Left hindlimb (tissue), 1 donor: ENCODE data around the gene PAM.

ENCODE experiments used
- DNase-seq: peaks from one replicate; pipeline ENCODE4 v3.0.0-alpha.2; 2018

PAM gene

GRCh38 chr5:102782217-102782872, 27.2 kb downstream of the PAM start:
- no peak for DNase-seq

DNA sequence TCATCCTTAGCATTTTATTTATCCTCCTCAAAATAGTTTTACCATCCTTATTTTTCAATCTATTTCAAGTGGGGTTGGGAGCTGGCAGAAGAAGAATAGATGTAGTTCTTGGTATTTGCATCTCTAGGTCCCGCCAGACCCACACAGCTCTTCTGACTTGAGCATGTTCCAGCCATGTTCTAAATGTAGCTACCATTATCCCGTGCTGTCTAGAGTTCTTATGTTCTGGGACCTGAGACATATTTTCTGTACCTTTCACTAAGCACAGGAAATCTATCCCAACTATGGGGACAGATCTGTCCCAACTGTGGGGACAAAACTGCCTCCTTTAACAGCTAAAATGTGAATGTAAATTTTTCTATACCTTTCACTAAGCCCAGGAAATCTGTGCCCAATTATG, 32.0 kb downstream of the PAM start:
- DNase-seq: no peak

DNA sequence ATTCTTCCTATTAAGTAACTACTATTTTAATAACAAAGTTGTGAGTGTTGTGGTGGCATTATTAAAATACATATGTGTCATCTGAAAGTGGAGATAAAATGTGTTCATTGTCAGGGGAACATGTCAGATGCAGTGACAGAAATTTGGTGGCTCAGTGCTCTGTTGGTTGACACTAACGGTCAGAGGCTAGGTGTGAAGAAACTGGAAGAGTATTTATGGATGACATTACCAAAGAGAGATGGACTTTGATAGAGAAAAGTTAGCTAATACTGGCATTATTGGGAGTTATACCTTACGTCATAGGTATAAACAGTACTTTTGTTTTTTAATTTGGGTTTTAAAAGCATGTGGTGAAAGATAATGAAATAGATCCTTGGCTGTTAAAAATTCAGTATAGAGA, 33.7 kb downstream of the PAM start:
- DNase-seq: no peak

DNA sequence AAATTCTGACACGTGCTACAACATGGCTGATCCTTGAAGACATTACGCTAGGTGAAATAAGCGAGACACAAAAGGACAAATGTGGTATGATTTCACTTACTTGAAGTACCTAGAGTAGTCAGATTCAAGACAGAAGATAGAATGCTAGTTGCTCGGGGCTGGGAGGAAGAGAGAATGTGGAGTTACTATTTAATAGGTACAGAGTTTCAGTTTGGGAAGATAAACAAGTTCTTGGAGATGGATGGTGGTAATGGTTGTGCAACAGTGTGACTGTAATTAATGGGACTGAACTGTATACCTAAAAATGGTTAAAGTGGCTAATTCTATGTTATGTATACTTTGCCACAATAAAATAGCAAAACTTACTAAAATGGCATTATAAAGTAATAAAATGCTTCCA, 34.4 kb downstream of the PAM start:
- DNase-seq: no peak

DNA sequence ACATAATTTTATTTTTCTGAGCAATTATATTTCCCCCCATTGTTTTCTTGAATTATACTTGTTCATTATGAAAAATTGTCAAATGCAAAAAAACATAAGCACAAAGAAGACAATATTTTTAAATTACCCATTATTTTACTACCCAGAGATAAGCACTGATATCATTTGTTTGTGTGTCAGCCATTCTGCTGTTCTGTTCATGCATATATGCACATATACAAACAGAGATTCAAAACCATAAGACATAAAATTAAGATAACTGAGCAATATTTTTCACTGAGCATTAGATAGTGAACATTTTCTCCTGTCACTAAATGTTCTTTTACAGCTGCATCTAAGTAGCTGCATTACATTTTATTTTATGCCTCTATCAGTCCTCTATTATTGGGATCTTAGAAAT, 35.6 kb downstream of the PAM start:
- DNase-seq: no peak

DNA sequence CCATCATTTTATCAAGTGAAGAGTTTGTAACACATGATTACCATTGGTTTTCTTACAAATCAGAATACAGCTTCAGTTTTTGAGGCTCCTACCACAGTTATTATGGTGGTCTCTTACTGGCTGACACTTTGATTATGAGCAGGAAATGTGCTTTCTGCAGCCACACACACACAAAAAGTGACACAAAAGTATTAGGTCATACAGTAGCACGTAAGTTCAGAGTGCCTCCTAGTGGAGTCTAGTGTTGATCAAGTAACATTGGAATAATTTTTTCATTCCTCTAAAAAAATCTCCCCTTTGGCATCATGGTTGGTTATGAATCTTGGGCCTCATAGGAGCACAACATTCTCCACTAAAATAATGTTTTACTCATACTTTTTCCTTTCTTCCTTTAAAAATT, 37.6 kb downstream of the PAM start:
- no peak for DNase-seq

DNA sequence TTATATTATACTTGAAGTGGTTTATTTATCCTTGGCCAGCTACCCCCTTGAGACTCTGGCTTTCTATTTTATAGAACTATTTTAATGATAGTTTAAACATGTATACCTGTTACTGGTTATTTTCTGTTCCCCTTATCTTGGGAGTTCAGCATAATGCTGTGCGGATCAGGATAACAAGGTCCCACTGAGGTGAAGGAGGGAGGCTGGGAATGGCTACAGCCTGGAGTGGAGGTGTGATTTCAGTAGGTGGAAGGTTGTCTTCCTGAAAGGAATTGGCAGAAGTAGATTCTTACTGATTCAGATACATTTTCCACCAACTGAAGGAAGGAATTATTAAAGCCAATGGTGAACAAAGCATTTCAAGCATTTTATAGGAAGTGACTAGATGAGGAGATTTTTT, 38.9 kb downstream of the PAM start:
- DNase-seq: no peak

DNA sequence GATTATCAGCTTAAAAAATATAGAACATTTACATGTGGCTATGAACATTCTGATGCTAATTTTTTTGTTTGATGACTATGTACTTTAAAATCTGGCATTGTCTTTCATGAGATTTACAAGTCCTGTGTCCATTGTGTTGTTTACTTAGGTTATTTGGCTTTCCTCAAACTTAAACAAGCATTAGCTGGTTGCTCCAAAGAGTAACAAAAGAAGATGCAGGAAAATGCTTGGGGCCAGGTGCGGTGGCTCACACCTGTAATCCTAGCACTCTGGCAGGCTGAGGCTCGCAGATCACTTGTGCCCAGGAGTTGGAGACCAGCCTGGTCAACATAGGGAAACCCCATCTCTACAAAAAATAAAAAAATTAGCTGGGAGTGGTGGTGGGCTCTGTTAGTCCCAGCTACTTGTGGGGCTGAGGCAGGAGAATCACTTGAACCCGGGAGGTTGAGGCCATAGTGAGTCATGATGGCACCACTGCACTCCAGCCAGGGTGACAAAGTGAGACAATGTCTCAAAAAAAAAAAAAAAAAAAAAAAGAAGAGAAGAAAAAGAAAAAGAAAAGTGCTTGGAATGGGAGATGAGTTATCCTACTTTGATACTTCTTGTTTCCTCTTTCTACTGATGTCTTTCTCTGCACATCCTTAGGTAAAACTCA, 39.7 kb downstream of the PAM start:
- DNase-seq: no peak

DNA sequence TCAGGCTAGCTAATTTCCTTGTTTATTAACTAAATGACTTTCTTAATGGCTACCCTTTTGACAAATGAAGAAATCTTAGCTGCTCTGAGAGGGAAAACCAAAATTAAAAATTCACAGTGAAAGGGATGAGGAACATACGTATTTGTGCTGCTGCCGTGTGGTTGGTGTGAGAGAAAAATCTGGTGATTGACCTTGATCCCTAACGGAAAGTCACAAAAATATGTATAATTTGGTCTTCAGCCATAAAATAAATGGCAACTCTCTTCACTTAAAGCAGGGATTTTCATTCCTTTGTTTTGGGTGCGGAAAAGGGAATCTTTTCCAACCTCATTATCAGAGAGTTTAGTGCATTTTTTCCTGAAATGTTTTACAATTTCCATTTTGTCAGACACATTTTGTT, 40.4 kb downstream of the PAM start:
- no peak for DNase-seq

GRCh38 chr5:102796009-102796408, 40.9 kb downstream of the PAM start:
- no peak for DNase-seq

DNA sequence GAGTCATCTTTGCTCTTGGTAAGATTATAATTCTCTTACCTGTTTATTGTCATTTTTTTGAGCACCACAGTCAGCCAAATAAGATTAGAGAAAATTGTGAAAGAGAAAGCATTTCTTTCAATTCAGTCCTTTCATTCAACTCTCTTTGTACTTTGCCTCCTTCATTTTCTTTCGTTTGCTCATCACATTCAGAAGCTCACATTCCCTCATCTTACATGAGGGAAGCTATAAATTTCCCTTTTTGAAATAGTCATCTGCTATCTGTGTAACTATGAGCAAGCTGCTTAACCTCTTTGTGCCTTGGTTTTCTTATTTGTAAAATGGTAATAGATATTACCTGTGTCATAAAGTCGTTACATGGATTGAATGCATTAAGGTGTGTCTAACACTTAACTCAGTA, 41.4 kb downstream of the PAM start:
- DNase-seq: no peak

GRCh38 chr5:102797322-102797884, 42.3 kb downstream of the PAM start:
- DNase-seq: no peak

DNA sequence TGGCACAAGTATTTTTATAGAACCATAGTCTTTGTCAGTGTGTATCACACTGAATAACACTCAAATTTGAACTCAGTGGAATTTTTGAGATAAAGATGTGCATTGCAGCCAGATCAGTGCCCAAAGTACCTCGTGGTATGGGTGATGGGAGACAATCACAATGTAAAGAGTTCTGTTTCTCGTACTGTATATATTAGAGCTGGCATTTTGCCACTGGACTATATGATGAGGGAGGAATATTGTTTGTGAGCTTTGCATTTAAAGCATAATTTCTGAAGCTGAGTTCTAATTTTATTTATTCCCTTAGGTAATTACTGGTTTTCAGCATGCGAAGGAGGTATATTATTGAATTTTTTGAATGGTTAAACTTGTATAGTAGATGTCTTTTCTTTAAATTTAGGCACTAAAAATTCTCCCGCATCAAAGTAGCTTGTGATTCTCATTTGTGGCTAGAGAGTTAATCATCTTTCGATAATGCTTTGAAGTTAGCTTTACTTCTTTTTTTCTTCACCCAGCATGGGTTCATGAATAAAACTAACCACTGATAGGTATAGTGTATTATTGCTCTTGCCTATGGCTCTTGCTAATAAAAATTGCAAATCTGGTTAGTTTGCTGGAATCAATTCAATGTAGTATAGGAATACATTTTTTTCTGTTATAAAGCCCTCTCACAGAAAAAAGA, 43.1 kb downstream of the PAM start:
- no peak for DNase-seq

GRCh38 chr5:102799017-102799416, 43.9 kb downstream of the PAM start:
- DNase-seq: no peak

- no peak for DNase-seq
Measured at GRCh38 chr5:102800427-102800826, 45.3 kb downstream of the PAM start.

- no peak for DNase-seq
Measured at GRCh38 chr5:102801371-102801770, 46.3 kb downstream of the PAM start.

DNA sequence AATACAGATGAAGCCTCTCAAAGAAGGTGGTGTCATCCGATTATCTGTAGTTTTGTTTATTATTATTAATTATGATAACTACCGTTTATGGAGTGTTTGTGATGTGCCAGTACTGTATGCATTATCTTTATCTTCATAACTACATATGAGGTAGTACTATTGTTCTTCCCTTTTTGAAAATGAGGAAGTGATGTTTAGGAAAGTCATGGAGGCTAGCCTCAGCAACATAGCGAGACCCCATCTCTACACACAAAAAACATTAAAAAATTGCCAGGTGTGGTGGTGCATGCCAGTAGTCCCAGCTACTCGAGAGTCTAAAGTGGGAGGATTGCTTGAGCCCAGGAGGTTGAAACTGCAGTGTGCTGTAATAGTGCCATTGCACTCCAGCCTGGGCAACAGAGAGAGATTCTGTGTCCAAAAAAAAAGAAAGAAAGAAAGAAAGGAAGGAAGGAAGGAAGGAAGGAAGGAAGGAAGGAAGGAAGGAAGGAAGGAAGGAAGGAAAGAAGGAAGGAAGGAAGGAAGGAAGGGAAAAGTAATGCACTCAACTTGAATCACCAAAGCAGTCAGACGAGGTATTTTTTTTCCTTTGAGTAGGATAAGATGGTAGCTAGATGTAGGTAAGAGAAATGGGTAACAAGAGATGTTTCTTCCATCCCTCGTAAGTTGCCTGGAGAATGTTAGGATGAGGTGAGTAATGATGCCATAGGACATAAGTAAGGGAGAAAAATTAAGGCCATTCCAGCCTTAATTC, 47.8 kb downstream of the PAM start:
- no peak for DNase-seq

DNA sequence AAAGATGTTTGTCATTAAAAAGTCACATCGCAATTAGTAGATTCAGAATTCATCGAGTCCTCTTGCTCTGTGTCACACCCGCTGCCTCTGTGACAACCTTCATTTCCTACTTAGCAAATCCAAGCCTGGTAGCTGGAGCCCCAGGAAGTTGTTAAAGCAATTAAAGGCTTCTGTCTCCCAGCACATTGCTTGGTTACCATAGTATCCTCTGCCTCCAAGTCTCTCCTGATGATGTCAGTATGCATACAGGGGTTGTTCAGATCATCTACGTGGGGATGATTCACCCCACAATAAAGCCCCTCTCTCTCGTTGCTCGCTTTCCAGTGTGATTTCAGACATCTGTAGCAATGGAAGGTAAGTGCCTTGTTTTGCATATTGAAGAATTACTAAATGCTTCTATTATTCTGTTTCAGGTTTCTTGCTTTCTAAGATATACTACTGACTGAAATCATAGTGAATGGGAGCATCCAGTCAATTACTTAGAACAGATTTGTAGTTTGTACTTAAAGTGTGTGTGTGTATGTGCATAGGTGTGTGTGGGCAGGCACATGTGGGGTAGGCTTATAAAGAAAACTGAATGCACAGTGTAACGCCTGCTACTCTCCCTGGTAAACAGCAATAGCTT, 52.9 kb downstream of the PAM start:
- DNase-seq: no peak

- DNase-seq: no peak
Measured at GRCh38 chr5:102809033-102809432, 53.9 kb downstream of the PAM start.

DNA sequence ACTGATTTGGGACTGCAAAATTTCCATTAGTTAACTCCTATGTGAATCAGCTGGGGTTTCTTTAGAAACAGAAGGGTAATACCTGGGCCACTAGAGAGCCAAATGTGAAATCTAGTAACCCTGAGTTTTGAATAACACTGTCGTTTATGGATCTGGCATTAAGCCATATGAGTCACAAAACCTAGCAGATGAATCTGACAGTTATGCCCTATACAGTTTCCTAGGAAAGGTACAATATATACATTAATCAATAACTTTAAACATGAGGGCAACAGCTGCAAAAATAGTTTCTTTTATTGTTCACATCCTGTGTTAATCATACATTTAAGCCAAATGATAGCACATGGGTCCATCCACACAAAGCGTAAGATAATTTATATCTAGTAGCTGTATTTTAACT, 56.9 kb downstream of the PAM start:
- no peak for DNase-seq

DNA sequence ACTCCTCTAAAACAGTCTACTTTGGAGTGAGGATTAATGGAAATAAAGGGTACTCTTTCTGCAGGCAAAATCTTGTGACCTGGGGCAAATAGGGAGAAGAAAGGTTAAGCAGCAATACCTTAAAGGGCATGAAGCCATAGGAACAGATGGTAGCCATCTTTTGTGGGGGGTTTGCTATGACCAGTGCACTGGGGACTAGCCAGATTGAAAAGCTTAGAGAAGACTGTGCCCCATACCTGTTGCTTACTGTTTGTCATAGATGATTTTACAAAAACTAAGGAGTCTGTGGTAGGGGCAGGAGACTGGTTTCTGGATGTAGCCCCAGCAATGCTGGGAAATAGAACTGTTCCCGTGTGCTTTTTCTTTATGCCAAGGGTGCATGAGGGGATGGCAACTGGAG, 58.6 kb downstream of the PAM start:
- DNase-seq: no peak

GRCh38 chr5:102815084-102815483, 60.0 kb downstream of the PAM start:
- DNase-seq: no peak
